Measurements from ENCODE around the gene REEP1.

GRCh38 chr2:86201671-86202335, 135.6 kb downstream of the REEP1 start:
- TF ChIP-seq CTCF (IDR thresholded peaks at IDR 0.05) (no peak), POLR2A (IDR thresholded peaks at IDR 0.05) (no peak), EP300 (IDR thresholded peaks at IDR 0.05) (no peak)
